Limb (tissue), 2 donors: ENCODE results near the gene SP110.
"Not testable (repeated sequence)": the region's sequence is repeated elsewhere in the genome, so short reads cannot be mapped to it uniquely, and the experiment has no call there.

ENCODE experiments used
- DNase-seq, 2 donors: peaks; one replicate each; pipeline ENCODE4 v3.0.0-alpha.2; 2016; ENCODE audit errors: extremely low spot score in 2 of 2

The SP110 gene

DNA sequence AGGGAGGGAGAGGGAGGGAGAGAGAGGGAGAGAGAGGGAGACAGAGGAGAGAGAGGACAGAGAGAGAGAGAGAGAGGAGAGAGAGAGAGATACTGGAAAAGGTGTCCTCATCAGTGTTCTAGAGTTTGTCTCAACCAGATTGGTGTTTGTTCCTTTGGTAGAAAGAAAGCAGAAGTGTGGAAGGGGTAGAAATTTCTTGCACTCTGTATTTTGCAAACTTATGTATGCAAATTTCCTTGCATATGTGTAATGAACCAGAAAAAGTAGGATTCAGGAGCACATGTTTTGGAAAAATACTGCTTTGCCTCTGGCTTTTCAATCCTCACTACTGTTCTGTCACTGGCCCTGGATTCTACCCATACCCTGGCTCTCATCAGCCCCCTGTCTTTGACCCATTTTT, 4.7 kb upstream of the SP110 start:
- no peak for DNase-seq

DNA sequence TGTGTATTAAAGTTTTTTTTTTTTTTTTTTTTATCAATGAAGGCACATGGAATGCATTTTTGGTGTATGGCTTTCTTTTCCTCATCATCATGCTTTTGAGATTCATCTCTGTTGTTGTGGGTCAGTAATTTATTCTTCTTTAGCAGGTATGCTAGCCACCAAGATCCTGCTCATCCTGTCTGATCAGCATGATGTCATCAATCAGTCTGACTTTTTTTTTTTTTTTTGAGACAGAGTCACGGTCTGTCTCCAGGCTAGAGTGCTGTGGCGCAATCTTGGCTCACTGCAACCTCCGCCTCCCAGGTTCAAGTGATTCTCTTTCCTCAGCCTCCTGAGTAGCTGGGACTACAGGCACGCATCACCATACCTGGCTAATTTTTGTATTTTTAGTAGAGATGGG, 3.0 kb upstream of the SP110 start:
- DNase-seq: not testable (repeated sequence)

DNA sequence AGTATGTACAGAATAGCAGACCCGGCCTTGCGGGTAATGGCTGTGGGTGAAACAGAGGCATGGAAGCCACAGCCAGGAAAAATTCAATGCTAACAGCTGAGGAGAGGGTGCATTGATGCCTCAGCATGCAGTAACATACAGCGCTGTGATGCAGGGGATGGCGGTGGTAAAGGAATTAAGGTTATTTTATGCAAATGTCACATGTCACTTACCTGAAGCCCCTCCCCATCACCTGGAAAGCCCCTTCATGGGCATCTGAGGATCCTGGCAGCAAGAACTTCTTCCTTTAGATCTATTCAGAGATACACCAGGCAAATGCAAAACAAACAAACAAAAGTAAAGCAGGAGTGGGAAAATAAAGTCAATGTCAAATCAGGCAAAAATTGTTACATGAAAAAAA, 1.7 kb upstream of the SP110 start:
- no peak for DNase-seq

DNA sequence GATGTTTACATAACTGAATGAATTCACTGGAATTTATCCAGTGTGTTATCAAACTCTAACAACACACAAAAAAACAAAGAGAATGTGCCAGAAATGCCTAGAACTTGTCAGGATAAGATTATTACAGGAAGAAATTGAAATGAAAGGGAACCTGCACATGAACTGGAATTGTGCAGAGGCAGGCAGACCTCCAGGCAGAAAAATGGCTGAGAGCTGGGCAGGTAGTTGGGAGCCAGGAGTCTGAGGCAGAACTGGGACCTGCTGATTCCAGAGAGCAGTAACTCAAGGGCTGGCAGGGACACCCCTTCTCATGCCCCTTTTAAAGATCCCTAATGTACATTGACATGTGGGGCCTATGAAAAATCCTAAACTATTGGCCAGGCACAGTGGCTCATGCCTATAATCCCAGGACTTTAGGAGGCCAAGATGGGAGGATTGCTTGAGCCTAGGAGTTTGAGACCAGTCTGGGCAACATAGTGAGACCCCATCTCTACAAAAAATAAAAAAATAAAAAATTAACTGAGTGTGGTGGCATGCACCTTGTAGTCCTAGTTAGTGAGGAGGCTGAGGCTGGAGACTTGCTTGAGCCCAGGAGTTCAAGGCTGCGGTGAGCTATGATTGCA, 674 bp upstream of the SP110 start:
- DNase-seq: no peak

DNA sequence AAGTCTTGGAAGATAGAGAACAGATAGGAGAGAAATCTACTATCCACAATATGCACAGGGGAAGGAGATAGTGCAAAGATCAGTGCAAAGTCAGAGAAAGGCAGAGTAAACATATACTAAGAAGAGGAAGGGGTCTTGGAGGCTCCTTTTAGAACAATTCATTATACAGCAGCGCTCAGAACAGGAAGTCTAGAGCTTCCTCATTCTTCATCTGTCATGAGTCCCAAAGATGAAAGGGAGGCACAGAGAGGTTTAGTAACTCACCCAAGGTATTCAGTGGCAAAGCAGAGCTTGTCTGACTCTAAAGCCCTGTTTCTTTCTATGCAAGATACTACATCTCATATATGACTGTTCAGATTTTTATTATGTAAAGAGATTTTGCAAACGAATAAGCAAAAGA, 1.4 kb downstream of the SP110 start:
- DNase-seq: no peak

DNA sequence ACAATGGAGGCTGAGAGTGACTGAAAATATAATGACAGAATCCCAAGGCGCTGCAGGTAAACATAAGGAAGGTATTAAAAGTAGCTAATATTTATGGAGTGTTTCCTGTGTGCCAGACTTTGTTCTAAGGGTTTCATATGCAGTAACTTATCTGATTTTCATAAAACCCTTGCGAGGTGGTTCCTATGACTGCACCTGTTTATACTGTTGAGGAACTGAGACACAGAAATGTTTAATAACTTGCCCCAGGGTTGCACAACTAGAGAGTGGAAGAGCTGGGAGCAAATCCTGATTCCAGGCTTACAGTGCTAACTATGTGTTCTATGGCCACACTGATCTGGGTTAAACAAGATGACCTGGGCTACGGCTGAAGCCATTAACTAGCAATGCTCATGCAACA, 2.4 kb downstream of the SP110 start:
- no peak for DNase-seq

DNA sequence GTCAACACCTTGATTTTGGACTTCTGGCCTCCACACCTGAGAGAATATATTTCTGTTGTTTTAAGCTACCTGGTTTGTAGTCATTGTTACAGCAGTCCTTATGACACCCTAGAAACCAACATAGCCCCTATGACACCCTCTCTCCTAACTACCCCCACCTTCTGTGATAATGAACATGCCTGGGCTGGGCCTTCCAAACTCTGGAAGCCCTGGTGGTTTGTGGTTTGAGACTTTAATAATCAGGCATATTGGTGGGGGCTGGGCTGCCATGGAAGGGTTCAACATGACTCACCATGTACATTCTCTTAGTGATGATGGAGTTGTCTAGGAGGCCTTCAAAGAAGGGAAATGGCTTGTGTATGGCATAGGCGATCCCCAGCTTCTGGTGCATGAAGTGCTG, 3.3 kb downstream of the SP110 start:
- no peak for DNase-seq

DNA sequence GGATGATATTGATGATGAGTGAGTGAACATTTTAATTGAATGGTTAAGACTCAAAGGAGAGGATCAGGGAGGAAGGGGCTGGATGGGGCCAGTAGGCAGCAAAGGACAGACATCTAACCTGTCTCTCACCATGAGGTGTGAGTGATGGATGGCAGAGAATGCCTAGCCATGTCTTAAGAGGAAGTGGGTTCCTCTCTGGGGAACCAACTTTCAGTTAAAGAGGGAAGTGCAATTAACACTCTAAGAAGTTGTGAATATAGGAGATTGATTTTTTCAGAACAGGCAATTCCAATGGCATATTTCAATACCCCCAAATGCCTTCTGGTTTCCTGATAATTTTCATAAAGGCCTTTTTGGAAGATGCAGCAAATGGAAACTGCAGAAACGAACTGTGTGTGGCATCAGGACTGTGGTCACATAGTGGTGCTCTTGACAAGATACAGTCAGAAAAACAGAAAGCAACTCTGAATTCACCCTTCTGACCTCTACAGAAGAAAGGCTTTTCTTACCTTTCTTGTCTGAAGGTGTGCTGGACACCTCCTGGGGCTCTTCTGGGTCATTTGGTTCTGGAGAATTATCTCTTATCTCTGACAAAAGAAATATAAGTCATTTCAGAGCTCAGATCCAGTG, 10.2 kb downstream of the SP110 start:
- no peak for DNase-seq

DNA sequence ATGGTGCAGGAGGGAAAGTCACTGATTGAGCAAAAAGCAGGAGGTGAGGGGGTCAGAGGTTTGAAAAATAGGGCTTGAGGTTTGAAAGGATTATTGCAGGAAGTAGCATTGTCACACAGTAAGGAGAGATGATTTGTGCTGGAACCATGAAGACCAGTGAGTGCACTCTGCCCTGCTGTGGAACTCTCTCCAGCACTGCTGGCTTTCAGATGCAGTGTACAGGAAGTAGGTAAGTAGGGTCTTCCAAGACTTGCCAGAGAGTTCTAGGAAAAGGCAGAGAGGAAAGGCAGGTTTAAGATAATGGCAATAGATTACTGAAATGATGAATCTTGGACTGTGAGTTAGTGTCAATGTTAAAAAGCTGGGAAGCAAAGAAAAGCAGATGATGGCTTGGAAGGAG, 11.2 kb downstream of the SP110 start:
- no peak for DNase-seq

DNA sequence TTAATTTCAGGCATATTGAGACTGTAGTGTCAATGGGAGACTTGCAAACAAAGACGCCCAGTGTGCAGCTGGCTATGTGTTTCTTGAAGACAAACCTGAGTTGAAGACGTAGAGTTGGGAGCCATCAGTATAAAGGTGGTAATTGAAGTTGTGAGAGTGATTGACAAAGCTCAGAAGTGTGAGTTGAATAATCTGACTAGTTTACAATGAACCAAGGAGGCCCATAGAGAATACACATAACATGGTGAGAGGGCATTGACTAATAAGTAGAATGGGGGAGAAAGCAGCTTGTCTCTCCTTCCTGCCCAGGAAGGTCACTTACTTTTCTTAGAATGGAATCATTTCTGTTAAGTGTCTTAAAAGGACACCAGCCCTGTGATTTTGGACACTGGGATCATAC, 14.1 kb downstream of the SP110 start:
- DNase-seq: no peak

DNA sequence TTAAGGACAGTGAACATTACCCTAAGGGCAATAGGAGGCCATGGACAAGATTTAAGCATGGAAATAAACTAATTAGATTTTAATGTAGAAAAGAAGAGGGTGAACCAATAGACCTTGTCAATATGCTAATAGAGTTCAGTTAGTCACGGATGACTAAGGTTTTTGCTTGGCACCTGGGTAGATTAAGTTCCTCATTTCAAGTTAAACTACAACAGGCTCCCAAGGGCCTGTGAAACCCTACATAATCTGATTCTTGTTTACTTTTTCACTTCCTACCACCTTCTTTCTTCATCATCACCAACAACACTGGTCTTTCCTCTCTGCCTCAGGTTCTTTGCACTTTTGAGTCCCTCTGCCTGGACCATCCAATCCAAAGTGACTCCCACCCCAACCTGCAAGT, 14.8 kb downstream of the SP110 start:
- DNase-seq: no peak

DNA sequence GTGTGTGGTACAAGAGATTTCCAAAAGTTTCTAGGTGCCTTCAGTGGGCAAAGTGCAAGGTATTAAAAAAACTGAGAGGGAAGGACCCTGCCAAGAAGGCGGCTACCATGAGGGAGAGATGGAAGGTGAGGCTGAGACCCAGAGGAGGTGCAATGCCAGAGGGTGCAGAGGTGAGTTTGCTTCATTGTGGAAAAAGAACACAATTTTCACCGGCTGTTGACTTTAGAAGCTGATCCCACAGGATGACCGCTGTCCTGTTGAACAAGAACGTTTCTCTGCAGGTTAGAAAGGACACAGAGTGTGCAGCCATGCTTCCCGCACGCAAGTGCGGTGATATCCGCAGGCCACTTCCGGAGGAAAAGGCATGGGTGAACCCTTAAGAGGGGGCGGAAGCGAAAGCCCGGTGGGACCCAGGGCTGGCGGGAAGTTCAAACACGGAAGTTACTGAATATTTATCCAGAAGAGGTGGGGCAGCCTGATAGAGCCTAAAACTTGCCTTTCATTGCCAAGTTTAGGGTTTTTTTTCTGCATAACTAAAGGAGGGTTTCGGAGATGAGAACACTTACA, 16.6 kb downstream of the SP110 start:
- no peak for DNase-seq

DNA sequence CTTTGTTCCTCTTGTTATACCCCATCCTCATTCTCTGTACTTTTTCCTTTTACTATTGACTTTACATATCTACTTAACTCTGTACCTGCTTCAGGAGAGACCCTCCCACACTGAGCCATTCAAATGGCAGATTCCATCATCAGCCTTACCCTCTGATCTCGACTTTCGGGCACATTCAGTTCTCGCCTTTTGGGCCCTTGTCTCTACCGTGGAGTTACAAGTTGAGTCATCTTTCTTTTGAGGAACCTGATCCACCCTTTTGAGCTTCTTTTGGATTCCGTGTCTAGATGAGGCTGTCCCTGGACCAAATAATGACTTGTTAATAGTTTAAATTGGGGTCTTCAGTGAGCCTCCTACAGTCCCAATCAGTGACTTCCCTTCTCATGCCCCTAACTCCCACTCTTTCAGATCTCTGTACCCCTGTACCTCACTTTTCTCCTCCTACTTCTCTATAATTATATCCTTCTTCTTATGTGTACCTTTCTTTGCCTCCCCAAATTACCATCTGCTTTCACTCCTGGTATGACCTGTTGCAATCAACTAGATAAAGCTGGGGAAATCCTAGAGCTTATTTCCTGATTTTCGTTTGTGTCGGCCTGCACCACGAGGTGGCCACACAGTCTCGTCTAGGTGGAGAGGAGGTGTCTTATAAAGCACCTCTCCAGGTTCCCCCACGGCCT, 17.2 kb downstream of the SP110 start:
- no peak for DNase-seq

DNA sequence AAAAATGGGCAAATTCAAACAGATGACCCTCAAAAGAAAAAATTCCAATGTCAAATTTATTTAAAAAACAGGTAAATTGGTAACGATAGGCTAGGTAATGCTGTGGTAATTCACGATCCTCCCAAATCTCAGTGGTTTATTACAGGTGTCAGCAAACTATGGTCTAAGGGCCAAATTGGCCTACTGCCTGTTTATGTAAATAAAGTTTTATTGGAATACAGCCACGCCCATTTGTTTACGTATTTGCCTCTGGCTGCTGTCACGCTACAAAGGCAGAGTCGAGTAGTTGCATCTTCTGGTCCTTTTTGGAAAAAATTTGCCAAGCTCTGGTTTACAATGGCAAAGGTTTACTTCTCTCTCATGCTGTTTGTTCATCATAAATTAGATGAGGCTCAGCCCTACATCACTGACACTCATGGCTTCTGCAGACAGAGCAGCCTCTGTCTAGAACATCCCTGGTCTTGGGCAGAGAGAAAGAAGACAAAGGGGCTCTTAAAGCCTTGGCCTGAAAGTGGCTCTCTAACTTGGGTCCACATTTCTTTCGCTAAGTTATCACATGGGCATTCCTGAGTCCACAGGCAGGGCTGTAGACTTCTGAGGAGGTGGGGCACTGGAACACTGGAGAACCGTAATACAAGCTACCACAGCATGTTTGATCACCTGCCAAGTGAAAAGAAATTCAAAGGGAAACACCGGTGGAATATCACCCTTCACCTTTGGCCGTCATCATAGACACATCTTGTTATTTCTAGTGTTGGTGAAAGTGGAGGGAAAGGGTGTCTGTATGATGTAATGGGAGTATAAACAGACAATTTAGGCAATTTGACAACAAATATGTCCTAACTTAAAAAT, 34.8 kb downstream of the SP110 start:
- no peak for DNase-seq

DNA sequence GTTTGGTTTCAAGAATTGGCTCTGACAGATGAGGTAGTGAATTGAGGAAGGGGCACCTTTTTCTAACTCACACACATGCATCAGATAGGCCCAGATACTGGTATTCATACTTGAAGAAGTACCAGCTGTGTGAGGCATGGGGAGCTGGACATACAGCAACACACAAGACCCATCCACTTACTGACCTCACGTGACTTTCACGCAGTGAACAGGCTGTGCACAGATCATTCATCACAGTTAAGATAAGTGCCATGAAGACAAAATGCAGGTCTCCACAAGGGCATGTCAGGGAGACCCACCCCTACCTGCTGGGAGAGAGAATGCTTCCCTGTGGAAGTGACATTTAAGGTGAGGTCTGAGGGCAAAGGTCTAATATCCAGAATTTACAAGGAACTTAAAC, 38.6 kb downstream of the SP110 start:
- DNase-seq: no peak

DNA sequence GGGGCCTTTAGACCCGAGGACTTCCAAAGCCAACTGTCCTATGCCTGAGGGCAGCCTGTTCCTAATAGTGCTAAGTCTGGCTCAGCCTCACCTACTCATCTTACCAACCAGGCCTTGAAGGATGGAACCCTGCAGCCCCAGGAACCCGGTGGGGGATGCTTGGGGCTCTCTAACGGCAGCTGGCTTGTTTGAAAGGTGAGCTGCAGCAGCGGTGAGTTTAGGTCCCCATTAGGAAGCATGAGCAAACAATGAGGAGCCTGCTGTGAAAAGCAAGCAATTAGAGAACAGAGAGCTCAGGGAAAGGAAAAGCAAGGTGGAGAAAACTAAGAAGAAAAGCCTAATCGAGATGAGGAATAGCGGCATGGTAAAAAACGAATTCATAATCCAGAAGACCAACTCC, 39.9 kb downstream of the SP110 start:
- no peak for DNase-seq

DNA sequence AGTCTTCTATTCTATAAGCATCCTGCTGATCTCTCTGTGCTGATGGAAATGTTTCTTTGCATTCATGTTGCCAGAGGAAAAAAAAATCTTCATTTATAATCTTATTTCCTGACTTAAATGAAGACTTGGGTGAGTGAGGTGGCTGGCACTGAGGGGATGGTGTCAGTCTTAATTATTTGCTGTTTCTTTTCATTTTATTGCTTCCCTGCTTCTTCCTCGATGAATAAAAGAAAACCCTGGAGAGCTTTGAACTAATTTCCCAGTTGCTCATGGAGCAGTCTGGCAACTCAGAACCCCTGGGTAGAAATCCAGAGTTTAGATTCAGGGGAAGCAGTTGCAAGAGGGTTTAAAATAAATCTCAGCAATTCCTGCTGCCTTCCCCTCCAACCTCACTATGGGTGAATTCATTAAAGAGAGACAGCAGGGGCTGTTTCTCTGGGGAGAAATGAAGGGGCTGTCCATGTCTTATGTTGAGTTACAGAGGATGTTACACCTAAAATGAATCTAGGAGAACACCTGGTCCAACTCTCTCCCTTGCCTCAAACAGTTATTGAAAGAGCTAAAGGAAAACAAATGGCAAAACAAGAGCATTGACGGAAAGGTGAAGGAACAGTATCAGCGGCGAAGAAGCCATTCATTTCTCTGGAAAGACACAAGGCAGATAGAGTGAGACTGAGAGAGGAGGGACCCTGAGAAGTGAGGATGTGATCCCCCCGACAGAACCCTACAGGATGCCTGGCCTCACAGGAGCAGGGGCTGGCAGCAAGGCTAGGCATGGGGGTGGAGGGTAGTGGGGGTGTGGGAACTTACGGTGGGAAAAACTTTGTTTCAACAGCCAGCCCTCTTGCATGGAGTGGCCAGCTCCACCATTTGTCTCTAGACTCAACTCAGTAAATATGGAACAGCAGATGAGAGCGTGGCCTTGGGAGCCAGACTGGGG, 41.0 kb downstream of the SP110 start:
- DNase-seq: no peak

DNA sequence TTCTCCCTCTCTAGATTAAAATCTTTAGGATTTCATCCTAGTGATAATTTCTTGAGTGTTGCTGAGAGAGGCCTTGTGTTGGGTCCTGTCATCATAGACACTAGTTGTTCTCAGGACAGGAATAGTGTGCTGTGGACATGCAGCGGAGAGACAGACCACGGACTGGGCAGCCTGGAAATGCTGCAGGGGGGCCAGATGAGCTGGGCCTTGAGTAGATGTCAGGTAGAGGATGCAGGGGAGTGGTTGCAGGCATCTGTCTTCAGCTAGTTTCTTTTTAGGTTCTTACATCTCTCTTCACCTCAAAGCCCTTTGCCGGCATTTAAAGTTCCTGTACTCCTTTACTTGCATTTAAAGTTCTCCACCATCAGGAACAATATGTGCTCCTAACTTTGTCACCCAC, 42.8 kb downstream of the SP110 start:
- DNase-seq: no peak

DNA sequence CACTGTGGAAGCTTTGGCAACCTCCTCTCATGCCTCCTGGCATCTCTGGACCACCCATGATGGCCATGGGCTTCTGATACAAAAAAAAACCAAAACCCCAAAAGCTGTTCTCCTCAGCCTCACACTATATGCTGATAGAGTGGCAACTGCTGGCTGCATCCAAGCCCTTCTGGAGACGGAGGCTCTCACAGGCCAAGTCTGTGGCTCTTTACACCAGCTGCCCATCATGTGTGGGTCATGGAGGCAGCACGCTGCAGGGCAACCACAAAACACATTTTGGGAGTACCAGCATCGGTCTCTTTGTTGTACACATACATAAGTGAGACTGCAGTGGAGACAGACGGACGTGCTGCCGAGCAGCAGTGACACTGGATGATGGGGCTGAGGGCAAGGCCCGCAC, 45.3 kb downstream of the SP110 start:
- DNase-seq: no peak

DNA sequence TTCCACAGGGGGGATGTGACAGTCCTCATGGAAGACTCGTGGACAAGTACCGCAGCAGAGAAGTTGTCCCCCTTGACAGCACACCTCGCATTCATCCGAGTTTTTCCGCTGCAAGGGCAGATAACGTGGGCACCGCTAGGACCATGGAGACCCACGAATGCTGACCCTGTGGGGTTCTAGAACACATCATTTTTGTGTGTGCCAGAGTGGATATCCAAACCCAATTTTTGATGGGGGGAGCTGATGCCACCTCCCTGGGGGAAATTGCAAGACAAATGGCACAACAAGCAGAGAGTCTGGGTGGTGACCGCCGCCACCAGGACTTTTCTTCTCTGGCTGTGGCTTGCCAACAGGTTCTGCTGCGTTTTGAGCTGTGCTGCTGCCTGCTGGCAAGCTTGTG, 46.9 kb downstream of the SP110 start:
- DNase-seq: no peak

DNA sequence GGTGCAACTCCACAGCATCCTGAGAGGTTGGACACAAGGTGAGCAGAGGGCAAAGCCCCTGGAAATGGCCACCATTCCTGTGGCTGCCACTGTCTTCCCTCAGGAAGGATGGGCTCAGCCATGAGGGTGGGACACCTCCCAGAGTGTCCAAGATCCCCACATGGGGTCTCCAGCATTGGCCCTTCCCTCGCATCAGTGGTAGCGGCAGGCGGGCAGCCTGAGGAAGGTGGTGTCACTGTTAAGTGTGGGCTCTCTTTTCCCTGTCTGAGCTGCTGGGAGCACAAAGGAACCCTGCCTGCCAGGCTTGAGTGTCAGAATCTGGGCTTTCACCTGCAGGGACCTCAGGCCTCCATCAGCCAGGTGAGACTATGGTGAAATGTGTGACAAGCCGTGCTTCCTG, 47.6 kb downstream of the SP110 start:
- DNase-seq: no peak
